Stimulated activated effector memory CD8-positive, alpha-beta T cell treated with anti-CD3 and anti-CD28 coated beads, Interleukin-12 subunit alpha, Interleukin-12 subunit beta, amount 100 ng/mL, for 72 hours (primary cell): Measurements from ENCODE around the gene ALCAM.

Experiments
- ATAC-seq: fragments of 150-1000 bp; cut with Tn5 transposase; 2 replicates; pipeline ENCODE4 v1.10.0; 2021
- DNase-seq, 2 donors: peaks; one replicate each; pipeline ENCODE4 v3.0.0; 2021 to 2022; ENCODE audit warnings: low spot score in 2 of 2
- H3K27ac Mint-ChIP-seq: one replicate; pipeline ENCODE4 v1.8.0; 2022; ENCODE audit warnings: mild to moderate bottlenecking, mixed read lengths
- H3K36me3 Mint-ChIP-seq: one replicate; pipeline ENCODE4 v1.8.0; 2022; ENCODE audit warnings: mild to moderate bottlenecking, mixed read lengths
- H3K4me1 Mint-ChIP-seq: one replicate; pipeline ENCODE4 v1.8.0; 2022; ENCODE audit warnings: mixed read lengths
- H3K4me3 Mint-ChIP-seq: one replicate; pipeline ENCODE4 v1.8.0; 2022; ENCODE audit warnings: mild to moderate bottlenecking, mixed read lengths
- H3K9me3 Mint-ChIP-seq: one replicate; pipeline ENCODE4 v1.8.0; 2022; ENCODE audit warnings: mixed read lengths

The ALCAM gene

DNA sequence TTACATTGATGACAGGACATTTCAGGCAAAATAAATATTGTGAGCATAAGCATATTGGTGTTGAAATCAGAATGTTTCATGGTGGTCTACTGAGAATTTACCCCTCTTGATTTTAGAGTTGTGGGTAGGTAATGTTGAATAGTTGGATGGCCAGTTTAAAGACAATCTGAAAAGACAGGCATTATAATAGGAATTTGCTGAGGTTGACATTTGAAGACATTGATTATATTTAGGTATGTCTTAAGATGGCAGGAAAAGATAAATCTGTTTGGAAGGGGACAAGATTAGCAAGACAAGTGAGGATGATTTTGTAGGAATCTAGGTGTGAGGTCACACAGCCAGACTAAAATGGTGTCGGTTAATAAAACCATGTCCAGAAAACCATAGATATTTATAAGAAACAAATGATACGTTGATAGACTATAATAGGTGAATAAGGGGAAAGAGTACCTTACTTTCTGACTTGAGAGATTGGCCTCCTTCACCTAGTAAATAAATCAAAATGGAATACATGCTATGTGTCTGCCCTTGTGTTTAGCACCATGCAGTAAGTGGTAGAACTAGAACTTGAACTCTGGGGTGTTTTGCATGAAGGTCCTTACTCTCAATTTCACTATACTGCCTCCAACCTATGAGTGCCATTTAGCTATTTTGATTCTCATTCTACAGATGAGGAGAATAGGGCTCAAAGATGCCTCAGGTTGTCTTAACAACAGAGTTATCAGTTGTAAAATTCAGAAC, 57.9 kb downstream of the ALCAM start:
- no peak overlapping the region for H3K27ac Mint-ChIP-seq
- no peaks in the 10 kb centered on the region for H3K9me3 Mint-ChIP-seq
- no peaks in the 10 kb centered on the region for H3K36me3 Mint-ChIP-seq
- no peak overlapping the region for H3K4me3 Mint-ChIP-seq
- no peak for DNase-seq
- H3K4me1 Mint-ChIP-seq, result no peaks in the 10 kb centered on the region
- ATAC-seq, result no peak

DNA sequence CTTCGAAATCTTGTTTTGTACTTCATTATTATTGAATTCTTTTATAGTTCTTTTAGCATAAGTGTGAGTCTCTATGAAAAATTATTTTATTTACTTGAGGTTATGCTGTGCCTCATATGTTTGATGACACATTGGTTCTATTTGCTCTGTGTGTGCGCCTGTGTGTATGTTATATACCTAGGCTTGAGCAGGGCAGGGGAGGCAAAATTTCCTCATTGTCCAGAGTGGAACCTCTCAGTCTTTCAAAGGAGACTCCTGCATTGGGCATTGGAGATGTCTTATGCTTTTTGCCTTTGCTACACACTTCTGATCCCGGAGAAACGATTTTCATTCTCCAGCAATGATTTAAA, 58.4 kb downstream of the ALCAM start:
- Mint-ChIP-seq H3K27ac (no peak overlapping the region), H3K9me3 (no peaks in the 10 kb centered on the region), H3K4me1 (no peaks in the 10 kb centered on the region), H3K4me3 (no peak overlapping the region), H3K36me3 (no peaks in the 10 kb centered on the region)
- ATAC-seq (no peak), DNase-seq (no peak)

DNA sequence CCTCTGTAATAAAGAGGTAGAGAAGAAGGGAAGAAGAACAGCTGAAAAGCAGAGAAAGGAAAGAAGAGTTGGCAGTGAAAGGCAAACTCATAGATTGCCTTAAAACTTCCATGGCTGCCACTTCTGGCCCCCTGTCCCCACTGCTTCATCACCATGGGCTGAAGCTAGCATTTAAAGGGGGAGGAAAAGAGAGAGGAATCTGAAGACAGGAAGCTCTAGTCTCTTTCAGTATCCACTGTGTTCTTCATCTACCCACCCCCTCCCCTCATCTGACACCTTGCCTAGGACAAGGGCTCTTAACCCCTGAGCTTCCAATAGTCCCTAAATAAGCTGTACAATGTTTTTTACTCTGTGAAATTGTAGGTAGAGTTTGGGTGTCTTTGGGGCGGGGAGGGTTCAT, 60.6 kb downstream of the ALCAM start:
- no peak for ATAC-seq
- H3K27ac Mint-ChIP-seq, result no peak overlapping the region
- H3K36me3 Mint-ChIP-seq, result no peaks in the 10 kb centered on the region
- H3K4me3 Mint-ChIP-seq, result no peak overlapping the region
- H3K9me3 Mint-ChIP-seq, result no peaks in the 10 kb centered on the region
- no peak for DNase-seq
- no peaks in the 10 kb centered on the region for H3K4me1 Mint-ChIP-seq

DNA sequence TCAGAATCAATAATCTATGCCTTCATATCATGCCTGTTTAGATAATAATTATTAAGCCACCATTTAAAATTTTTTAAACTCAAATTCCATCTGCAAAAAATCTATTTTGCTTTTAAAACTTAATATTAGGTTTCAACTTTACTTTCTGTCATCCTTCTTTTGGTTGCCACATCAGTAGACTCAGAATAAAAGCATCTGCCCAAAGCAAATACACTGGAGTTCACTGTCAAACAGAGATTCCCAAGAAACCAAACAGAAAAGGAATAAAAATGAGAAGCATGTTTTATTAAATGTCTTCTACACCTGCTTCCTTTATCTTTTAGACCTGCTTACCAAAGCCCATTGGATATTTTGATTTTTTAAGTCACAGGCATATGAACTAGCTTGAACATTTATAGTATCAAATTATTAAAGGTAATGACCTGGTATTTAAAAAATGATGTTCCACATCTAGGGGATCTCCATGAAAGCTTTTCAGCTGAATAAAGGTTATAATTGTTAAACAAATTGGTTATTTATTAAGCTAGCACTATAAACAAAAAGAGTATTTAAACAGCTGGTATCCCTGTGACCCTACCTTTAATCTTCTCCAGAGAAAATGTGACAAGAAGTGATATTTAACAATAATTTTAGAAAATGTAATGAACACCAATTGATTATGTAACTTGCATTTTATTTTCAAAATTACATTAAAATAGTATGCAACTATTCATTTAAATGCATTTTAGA, 62.5 kb downstream of the ALCAM start:
- no peak for DNase-seq
- no peak for ATAC-seq
- no peaks in the 10 kb centered on the region for H3K4me1 Mint-ChIP-seq
- no peak overlapping the region for H3K27ac Mint-ChIP-seq
- no peaks in the 10 kb centered on the region for H3K9me3 Mint-ChIP-seq
- no peak overlapping the region for H3K4me3 Mint-ChIP-seq
- no peaks in the 10 kb centered on the region for H3K36me3 Mint-ChIP-seq

DNA sequence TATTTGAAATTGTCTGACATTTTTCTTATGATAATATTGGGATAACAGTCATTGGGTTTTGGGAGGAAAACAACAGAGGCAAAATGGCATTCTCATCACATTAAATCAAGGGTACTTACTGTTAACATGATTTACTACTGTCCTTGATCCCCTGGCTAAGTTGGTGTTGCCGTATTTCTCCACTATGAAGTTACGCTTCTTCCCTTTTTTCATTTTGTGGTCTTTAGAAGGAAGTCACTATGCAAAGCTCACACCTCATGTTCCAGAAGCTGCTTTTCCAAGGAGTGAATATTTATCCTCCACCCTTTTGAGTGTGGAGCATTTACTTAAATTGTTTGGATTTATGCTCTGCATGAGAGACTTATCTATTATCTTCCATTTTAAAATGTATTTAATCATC, 63.7 kb downstream of the ALCAM start:
- Mint-ChIP-seq H3K36me3 (no peaks in the 10 kb centered on the region), H3K4me1 (no peaks in the 10 kb centered on the region), H3K9me3 (no peaks in the 10 kb centered on the region), H3K27ac (no peak overlapping the region), H3K4me3 (no peak overlapping the region)
- ATAC-seq (no peak), DNase-seq (no peak)

DNA sequence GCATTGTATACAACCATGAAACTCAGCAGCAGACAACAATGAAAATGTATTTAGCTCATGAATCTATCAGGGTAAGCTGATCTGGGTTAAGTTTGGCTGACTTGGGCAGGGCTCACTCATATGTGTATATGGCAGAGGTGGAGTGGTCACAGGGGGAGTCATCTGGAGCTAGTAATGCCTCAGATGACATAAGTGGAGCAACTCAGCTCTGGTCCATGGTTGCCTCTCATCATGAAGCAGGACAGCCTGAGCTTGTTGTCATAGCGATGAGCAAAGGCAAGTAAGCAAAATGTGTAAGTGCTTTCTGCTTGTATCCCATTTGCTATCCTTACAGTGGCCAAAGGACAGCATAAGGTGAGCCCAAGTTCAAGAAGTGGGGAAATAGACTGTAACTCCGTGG, 64.5 kb downstream of the ALCAM start:
- Mint-ChIP-seq H3K27ac (no peak overlapping the region), H3K4me3 (no peak overlapping the region), H3K9me3 (no peaks in the 10 kb centered on the region), H3K4me1 (no peaks in the 10 kb centered on the region), H3K36me3 (no peaks in the 10 kb centered on the region)
- DNase-seq (no peak), ATAC-seq (peak; percentile 81)

DNA sequence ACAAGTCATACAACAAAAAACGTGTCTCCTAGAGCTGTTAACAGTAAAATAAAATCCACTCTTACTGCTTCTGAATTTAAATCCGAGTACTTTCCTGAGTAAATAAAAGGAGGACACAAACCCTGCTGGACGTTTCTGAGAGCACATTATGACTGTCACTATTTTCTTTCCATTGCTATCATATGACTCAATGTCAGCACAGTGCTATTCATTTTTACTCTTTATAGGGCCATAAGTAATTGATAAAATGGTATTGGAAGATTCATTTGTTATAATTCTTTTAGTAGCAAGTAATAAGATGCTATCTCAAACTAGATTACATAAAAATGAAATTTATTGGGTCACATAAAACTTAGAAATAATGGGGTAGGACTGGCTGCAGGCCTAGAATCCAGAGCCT, 68.6 kb downstream of the ALCAM start:
- no peak for DNase-seq
- H3K4me3 Mint-ChIP-seq, result no peak overlapping the region
- H3K9me3 Mint-ChIP-seq, result no peaks in the 10 kb centered on the region
- no peaks in the 10 kb centered on the region for H3K36me3 Mint-ChIP-seq
- no peak overlapping the region for H3K27ac Mint-ChIP-seq
- no peak for ATAC-seq
- peaks cover 5% of the 10 kb centered on the region for H3K4me1 Mint-ChIP-seq

DNA sequence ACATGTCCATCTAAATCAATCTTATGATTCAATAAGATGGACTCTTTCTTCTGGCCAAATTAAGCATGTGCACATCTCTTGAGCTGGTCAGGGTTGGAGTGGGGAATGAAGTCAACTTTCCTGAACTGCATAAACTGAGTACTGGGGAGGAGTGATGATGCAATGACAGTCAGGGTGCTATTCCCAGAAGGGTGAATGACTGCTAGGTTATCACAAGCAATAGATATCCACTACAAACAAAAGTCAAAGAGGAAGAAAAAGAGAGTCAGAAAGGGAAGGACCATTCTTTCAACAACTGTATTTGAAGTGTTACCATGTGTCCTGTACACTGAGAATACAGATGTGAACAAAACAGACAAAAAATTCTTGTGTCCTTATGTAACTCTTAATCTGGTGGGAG, 70.0 kb downstream of the ALCAM start:
- Mint-ChIP-seq H3K27ac (no peak overlapping the region), H3K9me3 (no peaks in the 10 kb centered on the region), H3K4me1 (peaks cover 5% of the 10 kb centered on the region), H3K4me3 (no peak overlapping the region), H3K36me3 (no peaks in the 10 kb centered on the region)
- DNase-seq (no peak), ATAC-seq (no peak)

DNA sequence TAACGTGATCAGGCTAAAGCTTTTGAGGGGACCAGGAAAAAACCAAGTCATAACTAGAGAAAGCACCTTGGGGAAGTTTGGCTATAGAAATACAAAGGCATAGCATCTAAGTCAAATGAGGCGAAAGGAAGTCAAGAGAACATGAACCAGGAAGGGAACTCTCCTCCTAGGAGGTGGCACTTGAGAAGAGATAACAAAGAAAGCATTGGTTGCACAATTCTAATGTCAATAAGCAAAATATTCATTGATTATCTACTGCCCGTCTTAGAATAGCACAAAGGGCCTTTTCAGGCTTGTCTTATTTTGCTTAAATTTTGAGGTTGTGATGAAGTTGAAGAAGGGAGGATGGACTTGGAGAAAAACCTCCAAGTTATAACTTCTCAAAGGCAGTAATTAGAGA, 73.4 kb downstream of the ALCAM start:
- H3K4me1 Mint-ChIP-seq, result peaks cover 5% of the 10 kb centered on the region
- H3K9me3 Mint-ChIP-seq, result no peaks in the 10 kb centered on the region
- H3K36me3 Mint-ChIP-seq, result no peaks in the 10 kb centered on the region
- DNase-seq (no peak), ATAC-seq (no peak)
- H3K4me3 Mint-ChIP-seq, result no peak overlapping the region
- H3K27ac Mint-ChIP-seq, result no peak overlapping the region

DNA sequence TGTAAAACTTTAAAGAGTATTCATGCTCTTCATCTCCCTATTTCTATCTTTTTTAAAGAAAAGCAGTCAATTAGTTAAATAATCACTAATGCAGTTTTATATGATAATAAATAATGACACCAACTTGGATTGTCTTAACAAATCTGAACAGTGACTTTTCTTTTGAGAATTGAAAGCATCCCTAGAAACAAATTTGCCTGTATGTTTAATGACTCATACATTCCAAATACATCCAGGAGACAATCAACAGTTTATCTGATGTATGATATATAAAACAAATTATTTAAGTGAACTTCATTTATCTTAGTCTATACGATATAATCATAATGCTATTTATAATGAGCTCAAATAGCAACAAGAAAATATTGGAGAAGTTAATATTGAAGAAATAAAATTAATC, 78.0 kb downstream of the ALCAM start:
- H3K4me1 Mint-ChIP-seq, result no peaks in the 10 kb centered on the region
- no peaks in the 10 kb centered on the region for H3K36me3 Mint-ChIP-seq
- no peak overlapping the region for H3K4me3 Mint-ChIP-seq
- no peak overlapping the region for H3K27ac Mint-ChIP-seq
- no peaks in the 10 kb centered on the region for H3K9me3 Mint-ChIP-seq
- ATAC-seq (no peak), DNase-seq (no peak)

DNA sequence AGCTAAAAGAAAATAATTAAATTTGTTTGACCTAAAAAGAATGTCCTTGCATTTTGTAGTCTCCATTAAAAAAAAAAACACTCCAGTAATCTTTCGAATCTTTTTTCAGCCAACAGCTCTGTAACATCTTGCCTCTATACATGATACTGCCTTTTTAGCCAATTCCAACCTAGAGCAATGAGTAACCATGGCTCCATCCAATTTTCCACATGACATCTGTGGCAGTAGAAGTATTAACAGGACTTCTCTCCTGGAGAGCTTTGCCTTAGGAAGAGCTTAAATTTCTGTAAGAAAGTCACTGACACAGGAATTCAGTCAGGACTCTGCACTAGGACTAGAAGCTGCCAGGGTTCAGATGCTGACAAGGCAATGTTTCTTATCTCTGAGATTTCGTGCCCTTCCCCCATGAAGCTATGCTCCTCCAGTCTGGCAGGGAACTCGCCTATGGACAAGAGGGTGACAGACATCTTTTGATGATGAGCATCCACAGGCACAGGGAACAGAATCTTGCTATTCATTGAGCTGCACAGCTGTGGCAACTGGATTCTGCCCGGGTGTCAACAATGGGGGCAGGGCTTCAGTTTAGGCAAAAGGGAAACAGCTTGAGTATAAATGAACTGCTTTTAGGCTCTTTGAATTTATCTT, 81.8 kb downstream of the ALCAM start:
- Mint-ChIP-seq H3K4me1 (peaks cover 5% of the 10 kb centered on the region), H3K9me3 (peaks cover 2% of the 10 kb centered on the region), H3K4me3 (no peak overlapping the region), H3K36me3 (no peaks in the 10 kb centered on the region), H3K27ac (no peak overlapping the region)
- ATAC-seq, result no peak
- no peak for DNase-seq

DNA sequence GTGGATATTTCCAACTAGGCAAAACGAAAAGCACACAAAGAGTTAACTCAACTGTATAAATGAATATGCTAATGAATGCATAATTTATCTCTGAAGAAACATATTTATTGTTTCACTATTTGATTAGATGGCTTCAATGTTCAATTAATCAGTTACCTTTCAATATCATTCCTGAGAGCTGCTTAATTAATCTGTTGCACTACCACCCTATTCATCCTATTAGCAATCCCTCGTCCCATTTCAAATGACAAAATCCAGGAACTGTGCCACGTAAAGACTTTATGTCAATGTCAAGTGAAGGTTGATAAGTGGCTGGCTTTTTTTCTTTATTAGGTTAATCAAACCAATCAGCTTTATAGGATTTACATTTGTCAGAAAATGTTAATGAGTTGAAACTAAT, 82.7 kb downstream of the ALCAM start:
- Mint-ChIP-seq H3K9me3 (peaks cover 2% of the 10 kb centered on the region), H3K4me3 (no peak overlapping the region), H3K4me1 (peaks cover 5% of the 10 kb centered on the region), H3K27ac (no peak overlapping the region), H3K36me3 (no peaks in the 10 kb centered on the region)
- no peak for DNase-seq
- ATAC-seq, result no peak

DNA sequence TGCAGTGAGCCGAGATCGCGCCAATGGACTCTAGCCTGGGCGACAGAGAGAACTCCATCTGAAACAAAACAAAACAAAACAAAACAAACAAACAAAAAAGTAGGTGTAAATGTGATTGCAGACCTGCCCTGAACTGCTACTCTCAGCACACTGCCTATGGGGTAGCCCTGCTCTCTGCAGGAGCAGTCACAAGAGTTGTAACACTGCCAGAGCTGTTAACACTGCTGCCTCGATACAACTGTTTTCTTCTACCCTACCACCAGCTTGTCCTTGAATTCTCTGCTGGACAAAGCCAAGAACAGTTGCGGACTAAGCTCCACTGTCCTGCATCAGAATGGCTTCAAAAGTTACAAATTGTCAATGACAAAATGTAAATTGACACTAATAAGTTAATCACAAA, 89.3 kb downstream of the ALCAM start:
- Mint-ChIP-seq H3K9me3 (no peaks in the 10 kb centered on the region), H3K27ac (no peak overlapping the region), H3K36me3 (no peaks in the 10 kb centered on the region), H3K4me1 (peaks cover 5% of the 10 kb centered on the region), H3K4me3 (no peak overlapping the region)
- ATAC-seq (no peak), DNase-seq (no peak)

DNA sequence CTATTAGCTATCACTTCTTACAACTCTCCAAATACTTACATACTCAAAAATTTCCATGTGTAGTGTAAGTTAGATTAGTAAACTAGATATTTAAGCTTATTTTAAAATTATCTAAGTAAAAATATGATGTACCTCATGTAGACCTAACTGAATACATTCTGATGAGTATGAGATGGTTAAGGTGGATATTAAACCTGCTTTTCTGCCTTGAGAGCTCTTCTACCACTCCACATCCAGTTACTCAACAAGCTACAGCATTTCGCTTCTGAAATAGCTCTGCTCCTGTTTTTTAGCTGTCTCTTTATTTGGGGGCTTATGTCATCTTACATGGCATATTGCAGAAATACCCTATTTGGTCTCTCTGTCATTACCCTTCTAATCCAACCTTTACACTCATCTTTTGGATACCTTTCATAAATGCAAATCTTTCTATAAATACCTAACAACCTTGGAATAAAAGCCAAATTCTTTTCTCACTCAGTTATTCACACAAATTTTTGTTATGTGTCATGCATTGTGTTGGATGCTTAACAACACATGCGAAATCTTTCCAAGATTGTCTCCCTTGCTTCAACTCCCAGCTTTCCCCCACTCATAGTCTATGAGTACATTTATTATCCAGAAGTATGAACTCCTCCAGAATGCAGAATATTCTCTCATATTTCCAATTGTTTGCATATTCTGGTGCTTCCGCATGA, 92.0 kb downstream of the ALCAM start:
- H3K36me3 Mint-ChIP-seq, result no peaks in the 10 kb centered on the region
- H3K4me3 Mint-ChIP-seq, result no peak overlapping the region
- no peaks in the 10 kb centered on the region for H3K4me1 Mint-ChIP-seq
- ATAC-seq (no peak), DNase-seq (no peak)
- no peak overlapping the region for H3K27ac Mint-ChIP-seq
- no peaks in the 10 kb centered on the region for H3K9me3 Mint-ChIP-seq

DNA sequence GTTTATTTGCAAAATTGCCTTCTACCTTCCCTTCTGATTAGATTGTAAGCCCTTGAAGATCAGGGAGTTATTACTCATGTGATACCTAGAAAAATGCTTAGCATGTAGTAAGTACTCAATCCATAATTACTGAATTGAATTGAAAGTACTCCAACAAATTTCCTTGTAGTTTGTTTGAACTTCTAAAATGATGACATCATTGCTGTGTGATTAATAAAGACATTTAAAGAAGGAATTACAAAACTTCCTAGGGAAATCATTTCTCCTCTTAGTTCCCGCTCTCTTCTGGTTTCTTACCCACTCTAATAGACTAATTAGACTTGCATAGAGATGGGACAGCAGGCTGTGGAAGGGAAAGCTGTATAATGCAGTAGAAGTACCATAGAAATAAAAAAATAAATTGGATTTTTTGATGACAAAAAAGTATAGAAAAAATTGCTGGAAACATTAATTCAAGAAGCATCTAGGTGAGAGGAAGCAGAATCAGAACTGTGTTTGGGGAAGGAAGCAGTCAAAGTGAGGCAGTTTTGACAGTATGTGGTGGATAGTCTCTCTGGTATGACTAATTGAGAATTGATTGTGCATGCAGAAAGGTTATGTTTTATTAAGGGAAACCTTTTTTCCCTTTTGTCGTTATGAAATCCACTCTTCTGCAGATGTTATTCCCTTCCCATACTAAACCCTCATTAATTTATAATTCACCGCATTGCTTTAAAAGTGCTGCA, 93.0 kb downstream of the ALCAM start:
- Mint-ChIP-seq H3K36me3 (no peaks in the 10 kb centered on the region), H3K27ac (no peak overlapping the region)
- DNase-seq, result no peak

More for the DNA sequence above, 93.0 kb downstream of the ALCAM start:
- no peaks in the 10 kb centered on the region for H3K4me1 Mint-ChIP-seq
- no peaks in the 10 kb centered on the region for H3K9me3 Mint-ChIP-seq
- ATAC-seq, result no peak
- no peak overlapping the region for H3K4me3 Mint-ChIP-seq
